SH-SY5Y (cell line): Measurements from ENCODE around the gene PHKG1.

ENCODE experiments used
- GATA2 ChIP-seq: IDR thresholded peaks from 2 replicates; pipeline ENCODE4 v1.6.1; 2011; ENCODE audit warnings: mild to moderate bottlenecking, low read depth, low read length
- GATA3 ChIP-seq: IDR thresholded peaks from 2 replicates; pipeline ENCODE4 v1.6.1; 2011; ENCODE audit warnings: low read depth, mild to moderate bottlenecking, low read length, moderate library complexity

PHKG1 gene

GRCh38 chr7:56087445-56087844, 5.3 kb downstream of the PHKG1 start:
- no peak for TF ChIP-seq GATA3
- TF ChIP-seq GATA2 = no peak

- TF ChIP-seq GATA3 (no peak), GATA2 (no peak)
Observed at GRCh38 chr7:56086761-56087160, 6.0 kb downstream of the PHKG1 start.

GRCh38 chr7:56083150-56083785, 9.5 kb downstream of the PHKG1 start:
- 0 out of 2 replicates have a peak, but pooled peaks have one; percentile 18 for TF ChIP-seq GATA2
- no peak for TF ChIP-seq GATA3

GRCh38 chr7:56081626-56082340, 11.0 kb downstream of the PHKG1 start:
- TF ChIP-seq GATA2 (no peak), GATA3 (no peak)

GRCh38 chr7:56079450-56080185, 13.1 kb downstream of the PHKG1 start:
- TF ChIP-seq GATA3 (no peak), GATA2 (no peak)

GRCh38 chr7:56078196-56078595, 14.6 kb downstream of the PHKG1 start:
- no peak for TF ChIP-seq GATA3
- TF ChIP-seq GATA2 = no peak

- TF ChIP-seq GATA3 (no peak), GATA2 (no peak)
Observed at GRCh38 chr7:56077681-56078080, 15.1 kb downstream of the PHKG1 start.

- TF ChIP-seq GATA2 (no peak), GATA3 (no peak)
Observed at GRCh38 chr7:56074371-56074791, 18.4 kb downstream of the PHKG1 start.

- no peak for TF ChIP-seq GATA3
- no peak for TF ChIP-seq GATA2
Observed at GRCh38 chr7:56063882-56064625, 28.7 kb downstream of the PHKG1 start, which contains the start of gene SUMF2. TSS of gene SUMF2 (plus strand) at chr7:56064286. CDS start at chr7:56064312, 26 bp downstream.

GRCh38 chr7:56063500-56063881, 29.3 kb downstream of the PHKG1 start:
- no peak for TF ChIP-seq GATA3

GRCh38 chr7:56062382-56062781, 30.4 kb downstream of the PHKG1 start:
- no peak for TF ChIP-seq GATA2
- no peak for TF ChIP-seq GATA3

GRCh38 chr7:56053993-56054392, 38.8 kb downstream of the PHKG1 start:
- TF ChIP-seq GATA2 (no peak), GATA3 (no peak)

- no peak for TF ChIP-seq GATA2
- no peak for TF ChIP-seq GATA3
Observed at GRCh38 chr7:56053379-56053778, 39.4 kb downstream of the PHKG1 start.
